Prostate gland (tissue), 2 donors: ENCODE data around the gene ASIC1. TPM values are rescaled to one million over a fixed set of nuclear protein-coding genes. Genes with fewer than 3 reads are reported as not detected.
A peak's percentile ranks its signal among the peaks of the same experiment; 100 is the strongest.

Experiments
- DNase-seq: peaks from one replicate; pipeline ENCODE4 v3.0.0-alpha.2; 2019; ENCODE audit warnings: low spot score
- H3K27ac ChIP-seq, 2 donors: fragments of 200-600 bp; sonication (generic); 2 replicates each; pipeline ENCODE4 v1.5.1; 2017 to 2019
- H3K27me3 ChIP-seq: fragments of 200-600 bp; sonication (generic); replicated peaks from 2 replicates; pipeline ENCODE4 v1.5.1; 2019; ENCODE audit not compliant: insufficient read depth
- H3K36me3 ChIP-seq, 2 donors: fragments of 200-600 bp; sonication (generic); 1 replicate in 1 of 2; 2 replicates in 1 of 2; pipeline versions ENCODE4 v1.5.1 to v1.8.1; 2017 to 2019
- H3K4me1 ChIP-seq: fragments of 200-600 bp; sonication (generic); replicated peaks from 2 replicates; pipeline ENCODE4 v1.5.1; 2019
- H3K4me3 ChIP-seq, 2 donors: fragments of 200-600 bp; sonication (generic); 2 replicates each; pipeline ENCODE4 v1.5.1; 2017 to 2019
- H3K9me3 ChIP-seq: fragments of 200-600 bp; sonication (generic); 2 replicates; pipeline ENCODE4 v1.5.1; 2017
- POLR2A ChIP-seq: fragments of 450-650 bp; IDR thresholded peaks from one replicate; pipeline ENCODE4 v1.6.1; 2016; ENCODE audit warnings: antibody characterized with exemption, mild to moderate bottlenecking
- POLR2AphosphoS5 ChIP-seq: sonication (generic); formaldehyde crosslinking; IDR thresholded peaks from one replicate; pipeline ENCODE4 v1.6.1; 2017; ENCODE audit warnings: antibody characterized with exemption
- WGBS: methylation state at CpG from one replicate; pipeline ENCODE4 v1.1.5; 2018; 5-methylcytosine and 5-hydroxymethylcytosine counted together
- intact Hi-C: fragments of 100-400 bp; cut with DNase I; formaldehyde crosslinking; loops from one replicate; pipeline ENCODE4 v1.14.2; 2022
- total RNA-seq, 2 donors: library from RNA; depleted of rRNA; stranded (reverse); fragments of >200 nt; gene quantifications; one replicate each; pipeline ENCODE4 v1.1.0, GENCODE V29; 2016
- TF ChIP-seq, protein P1 (sequence below), 4 experiments: fragments of 200-600 bp in 2 of 4; fragments of 450-650 bp in 2 of 4; sonication (generic) in 2 of 4; IDR thresholded peaks; 1 replicate in 3 of 4; 2 replicates in 1 of 4; pipeline ENCODE4 v1.5.1; 2016 to 2019; ENCODE audit warnings: antibody characterized with exemption in 4 of 4, mild to moderate bottlenecking in 2 of 4, moderate library complexity in 2 of 4

Gene ASIC1
- total RNA-seq, 2 donors from 2014 or later, result 2.7 to 3.2 TPM

DNA sequence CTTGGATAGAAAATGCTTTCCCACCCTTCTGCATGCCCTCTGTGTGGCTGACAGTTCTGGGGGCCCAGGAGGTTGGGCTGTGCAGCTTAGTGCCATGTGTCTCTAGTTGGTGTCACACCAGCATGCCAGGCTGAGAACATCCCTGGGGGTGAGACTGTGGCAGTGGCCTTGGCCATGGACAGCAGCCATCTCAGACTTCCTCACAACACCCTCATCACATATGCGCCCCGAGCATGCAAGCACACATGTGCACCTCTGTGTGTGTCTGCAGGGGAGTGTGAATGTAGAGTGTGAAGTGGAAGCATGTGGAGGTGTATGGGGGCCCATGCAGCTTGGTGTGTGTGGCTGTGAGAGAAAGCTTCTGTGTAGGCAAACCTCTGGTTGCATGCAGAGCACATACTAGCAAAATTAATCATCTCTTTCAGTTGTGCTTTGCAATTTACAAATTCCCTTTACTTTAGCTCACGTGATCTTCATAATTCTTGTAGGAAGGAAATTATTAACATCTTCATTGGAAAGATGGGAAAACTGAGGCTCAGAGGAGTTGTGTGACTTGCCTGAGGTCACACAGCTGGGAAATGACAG is 8.4 kb downstream of the ASIC1 start:
- intact Hi-C loops, result no loop called here
- no peak overlapping the region for H3K4me3 ChIP-seq

DNA sequence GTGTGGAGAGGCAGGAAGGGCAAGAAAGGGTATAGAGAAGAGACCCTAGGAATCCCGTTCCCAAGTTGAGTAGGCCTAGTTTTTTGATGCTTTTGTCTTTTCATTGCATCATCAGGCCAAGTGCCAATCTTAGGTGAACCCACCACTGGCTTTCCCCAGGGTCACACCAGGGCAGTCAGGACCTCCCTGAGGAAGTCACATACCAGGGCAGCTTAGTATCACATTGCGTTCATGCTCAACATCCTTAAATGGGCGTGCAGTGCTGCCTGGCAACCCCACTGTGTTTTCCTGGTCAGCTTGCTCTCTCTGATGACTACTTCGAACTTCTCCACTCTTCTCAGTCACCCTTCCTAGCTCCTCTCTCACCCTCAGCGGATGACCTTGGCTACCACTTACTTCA is 9.0 kb downstream of the ASIC1 start:
- Histone ChIP-seq H3K9me3 (no peaks in the 10 kb centered on the region), H3K27ac (no peak overlapping the region), H3K4me1 (no peaks in the 10 kb centered on the region), H3K27me3 (no peaks in the 10 kb centered on the region), H3K36me3 (no peaks in the 10 kb centered on the region), H3K4me3 (no peak overlapping the region)
- intact Hi-C loops, result no loop called here
- DNase-seq, result no peak
- no peak for TF ChIP-seq POLR2A
- TF ChIP-seq, protein P1, sequence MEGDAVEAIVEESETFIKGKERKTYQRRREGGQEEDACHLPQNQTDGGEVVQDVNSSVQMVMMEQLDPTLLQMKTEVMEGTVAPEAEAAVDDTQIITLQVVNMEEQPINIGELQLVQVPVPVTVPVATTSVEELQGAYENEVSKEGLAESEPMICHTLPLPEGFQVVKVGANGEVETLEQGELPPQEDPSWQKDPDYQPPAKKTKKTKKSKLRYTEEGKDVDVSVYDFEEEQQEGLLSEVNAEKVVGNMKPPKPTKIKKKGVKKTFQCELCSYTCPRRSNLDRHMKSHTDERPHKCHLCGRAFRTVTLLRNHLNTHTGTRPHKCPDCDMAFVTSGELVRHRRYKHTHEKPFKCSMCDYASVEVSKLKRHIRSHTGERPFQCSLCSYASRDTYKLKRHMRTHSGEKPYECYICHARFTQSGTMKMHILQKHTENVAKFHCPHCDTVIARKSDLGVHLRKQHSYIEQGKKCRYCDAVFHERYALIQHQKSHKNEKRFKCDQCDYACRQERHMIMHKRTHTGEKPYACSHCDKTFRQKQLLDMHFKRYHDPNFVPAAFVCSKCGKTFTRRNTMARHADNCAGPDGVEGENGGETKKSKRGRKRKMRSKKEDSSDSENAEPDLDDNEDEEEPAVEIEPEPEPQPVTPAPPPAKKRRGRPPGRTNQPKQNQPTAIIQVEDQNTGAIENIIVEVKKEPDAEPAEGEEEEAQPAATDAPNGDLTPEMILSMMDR (IDR thresholded peaks at IDR 0.05), result no peak
- no peak for TF ChIP-seq POLR2AphosphoS5
- WGBS, result 49% methylated on average over 5 of the region's 5 CpGs

More for the DNA sequence above, 8.4 kb downstream of the ASIC1 start:
- Histone ChIP-seq H3K27me3 (no peaks in the 10 kb centered on the region), H3K4me1 (no peaks in the 10 kb centered on the region), H3K36me3 (no peaks in the 10 kb centered on the region), H3K27ac (no peak overlapping the region), H3K9me3 (no peaks in the 10 kb centered on the region)
- TF ChIP-seq POLR2AphosphoS5 (no peak), POLR2A (no peak)
- TF ChIP-seq, protein P1 (IDR thresholded peaks at IDR 0.05), result no peak
- DNase-seq, result no peak
- WGBS, result 95% methylated on average over 3 of the region's 3 CpGs

DNA sequence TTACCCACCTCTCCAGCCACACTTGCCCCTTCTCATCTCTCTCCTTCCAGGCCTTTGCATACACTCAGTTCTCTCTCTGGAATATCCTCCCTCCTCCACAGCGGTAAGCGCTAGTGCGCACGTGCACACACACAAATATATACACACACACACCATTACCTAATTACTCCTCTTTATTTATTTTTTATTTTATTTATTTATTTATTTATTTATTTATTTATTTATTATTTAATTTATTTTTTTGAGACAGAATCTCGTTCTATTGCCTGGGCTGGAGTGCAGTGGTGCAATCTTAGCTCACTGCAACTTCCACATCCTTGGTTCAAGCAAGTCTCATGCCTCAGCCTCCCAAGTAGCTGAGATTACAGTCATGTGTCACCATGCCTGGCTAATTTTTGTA is 11.7 kb downstream of the ASIC1 start:
- no peak for TF ChIP-seq POLR2AphosphoS5
- no peak for TF ChIP-seq POLR2A
- TF ChIP-seq, protein P1 (IDR thresholded peaks at IDR 0.05), result no peak
- Histone ChIP-seq H3K4me1 (no peaks in the 10 kb centered on the region), H3K4me3 (no peak overlapping the region), H3K9me3 (no peaks in the 10 kb centered on the region), H3K27me3 (no peaks in the 10 kb centered on the region), H3K36me3 (no peaks in the 10 kb centered on the region), H3K27ac (no peak overlapping the region)
- WGBS, result 94% methylated on average over 5 of the region's 5 CpGs
- DNase-seq, result no peak
- intact Hi-C loops, result no loop called here

DNA sequence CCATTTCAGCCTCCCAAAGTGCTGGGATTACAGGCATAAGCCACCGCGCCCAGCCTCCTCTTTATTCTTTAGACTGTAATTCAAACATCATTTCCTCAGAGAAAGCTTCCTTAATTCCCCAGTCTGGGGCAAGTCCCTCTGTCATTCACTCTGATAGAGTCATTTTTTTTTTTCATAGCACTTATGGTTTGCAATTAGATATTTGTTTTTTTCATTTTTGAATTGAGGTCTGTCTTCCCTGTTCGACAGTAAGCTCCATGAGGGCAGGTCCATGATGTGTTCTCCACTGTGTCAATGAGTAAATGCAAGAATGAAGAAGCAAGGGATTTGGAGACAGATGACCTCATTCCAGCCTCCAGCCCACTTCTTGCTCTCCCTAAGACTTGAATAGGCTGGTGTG is 12.1 kb downstream of the ASIC1 start:
- no peak for DNase-seq
- Histone ChIP-seq H3K36me3 (no peaks in the 10 kb centered on the region), H3K4me1 (no peaks in the 10 kb centered on the region), H3K4me3 (no peak overlapping the region), H3K9me3 (no peaks in the 10 kb centered on the region), H3K27me3 (no peaks in the 10 kb centered on the region), H3K27ac (no peak overlapping the region)
- TF ChIP-seq, protein P1 (IDR thresholded peaks at IDR 0.05), result no peak
- no peak for TF ChIP-seq POLR2A
- TF ChIP-seq POLR2AphosphoS5, result no peak
- intact Hi-C loops, result no loop called here
- 96% methylated on average over 3 of the region's 3 CpGs for WGBS

DNA sequence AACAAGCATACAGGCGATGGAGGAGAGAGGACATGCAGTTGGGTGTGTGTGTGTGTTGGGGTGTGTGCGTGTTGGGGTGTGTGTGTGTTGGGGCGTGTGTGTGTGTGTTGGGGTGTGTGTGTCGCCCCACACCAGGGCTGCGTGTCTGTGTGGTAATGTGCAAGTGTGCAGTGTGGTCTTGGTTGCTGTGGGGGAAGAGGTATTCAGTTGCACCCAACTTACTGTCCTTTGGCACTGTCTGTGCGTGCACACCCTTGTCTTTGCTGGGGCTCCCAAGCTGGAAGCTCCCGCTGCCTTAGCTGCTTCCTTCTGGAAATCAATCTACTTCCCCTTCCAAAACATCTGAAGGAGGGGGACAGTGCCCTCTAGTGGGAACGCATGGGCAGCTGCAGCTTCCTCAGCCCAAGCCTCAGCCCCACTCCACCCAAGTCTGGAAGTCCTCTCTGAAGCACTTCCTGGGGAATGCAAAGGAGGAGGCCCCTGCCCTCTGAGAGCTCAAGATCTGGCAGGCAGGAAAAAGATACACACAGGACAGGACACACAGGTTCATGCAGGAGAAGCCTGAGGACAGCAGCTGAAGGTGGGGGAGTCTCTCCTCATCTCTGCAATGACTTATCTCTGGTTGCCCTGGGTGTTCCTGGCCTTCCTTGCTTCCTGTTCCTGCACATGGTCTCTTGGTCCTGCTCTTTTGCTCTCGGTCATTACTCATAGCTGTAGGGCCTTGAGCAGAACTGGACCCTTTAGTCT is 13.1 kb downstream of the ASIC1 start:
- peak; percentile 68 for DNase-seq
- H3K27ac ChIP-seq, result no peak overlapping the region
- intact Hi-C loops, result loop anchor here (10.0 kb wide), 1 partner anchor 296 kb away; no protein-coding TSS in a partner anchor
- H3K36me3 ChIP-seq, result no peaks in the 10 kb centered on the region
- no peaks in the 10 kb centered on the region for H3K27me3 ChIP-seq
- no peaks in the 10 kb centered on the region for H3K9me3 ChIP-seq
- no peak overlapping the region for H3K4me3 ChIP-seq
- TF ChIP-seq POLR2A (no peak), POLR2AphosphoS5 (peak; percentile 44)
- TF ChIP-seq, protein P1 (IDR thresholded peaks at IDR 0.05), result peak; percentile 81 to 92 (median 87)
- WGBS, result 37% methylated on average over 9 of the region's 9 CpGs
- H3K4me1 ChIP-seq, result no peaks in the 10 kb centered on the region
